OCI-LY7 (cell line): ENCODE data around the gene TMEM167B. TPM values are rescaled to one million over a fixed set of nuclear protein-coding genes. Genes with fewer than 3 reads are reported as not detected.

ENCODE experiments used
- BruUV-seq: library from RNA; stranded (reverse); fragments of 400-500 nt; replicated peaks from 2 replicates; lab custom pipeline; 2021; lab: Mats Ljungman, UMichigan
- CTCF ChIA-PET: fragments of 300-600 bp; sonication (Branson Sonifier 250); formaldehyde crosslinking; loops from one replicate; lab custom pipeline; 2022; ENCODE audit warnings: antibody characterized with exemption; ENCODE audit not compliant: unreplicated experiment; lab: Charles Lee
- POLR2A ChIA-PET: fragments of 300-600 bp; sonication (Branson Sonifier 250); formaldehyde crosslinking; loops from one replicate; lab custom pipeline; 2022; ENCODE audit warnings: antibody characterized with exemption; lab: Charles Lee
- DNase-seq: peaks from one replicate; pipeline ENCODE4 v3.0.0-alpha.2; 2015; ENCODE audit warnings: low spot score
- H2AFZ ChIP-seq: fragments of 200-600 bp; sonication (generic), shearing (Covaris generic); 2 replicates; pipeline ENCODE4 v1.6.1; 2014; ENCODE audit warnings: mild to moderate bottlenecking, antibody characterized with exemption, low read length, moderate library complexity
- H3K27ac ChIP-seq: fragments of 200-600 bp; sonication (generic); 2 replicates; pipeline ENCODE4 v1.5.1; 2014; ENCODE audit warnings: mixed run types, low read depth, mild to moderate bottlenecking, moderate library complexity, low read length, inconsistent platforms; ENCODE audit not compliant: poor library complexity, severe bottlenecking
- H3K36me3 ChIP-seq: fragments of 200-600 bp; sonication (generic); 2 replicates; pipeline ENCODE4 v1.6.1; 2014; ENCODE audit warnings: mild to moderate bottlenecking, antibody characterized with exemption, low read length, moderate library complexity, mixed read lengths; ENCODE audit not compliant: insufficient read depth
- H3K4me1 ChIP-seq: fragments of 200-600 bp; sonication (generic); 2 replicates; pipeline ENCODE4 v1.5.1; 2014; ENCODE audit warnings: mild to moderate bottlenecking, low read length; ENCODE audit not compliant: insufficient read depth, poor library complexity, severe bottlenecking
- H3K4me2 ChIP-seq: fragments of 200-600 bp; sonication (generic); 2 replicates; pipeline ENCODE4 v1.6.1; 2014; ENCODE audit warnings: mild to moderate bottlenecking, low read length
- H3K4me3 ChIP-seq: fragments of 200-600 bp; sonication (generic); 2 replicates; pipeline ENCODE4 v1.5.1; 2014; ENCODE audit warnings: mild to moderate bottlenecking, low read depth, low read length; ENCODE audit not compliant: poor library complexity, severe bottlenecking
- H3K79me2 ChIP-seq: fragments of 200-600 bp; sonication (generic); 2 replicates; pipeline ENCODE4 v1.6.1; 2016; ENCODE audit warnings: low read depth, mild to moderate bottlenecking, low read length, moderate library complexity, mixed read lengths; ENCODE audit not compliant: insufficient read depth
- H3K9me2 ChIP-seq: fragments of 200-600 bp; sonication (generic); 2 replicates; pipeline ENCODE4 v1.6.1; 2016; ENCODE audit warnings: mild to moderate bottlenecking, low read length, mixed read lengths; ENCODE audit not compliant: insufficient read depth
- H3K9me3 ChIP-seq: fragments of 200-600 bp; sonication (generic); 2 replicates; pipeline ENCODE4 v1.6.1; 2014; ENCODE audit warnings: mild to moderate bottlenecking, mixed run types, low read length, mixed read lengths
- H4K20me1 ChIP-seq: fragments of 200-600 bp; sonication (generic); 2 replicates; pipeline ENCODE4 v1.6.1; 2014; ENCODE audit warnings: mild to moderate bottlenecking, antibody characterized with exemption, low read length, moderate library complexity, mixed read lengths; ENCODE audit not compliant: insufficient read depth
- EZH2phosphoT487 ChIP-seq: fragments of 200-600 bp; sonication (generic); IDR thresholded peaks from 2 replicates; pipeline ENCODE4 v1.6.1; 2018; ENCODE audit warnings: low read depth, borderline replicate concordance, mild to moderate bottlenecking, mixed run types, antibody characterized with exemption, low read length, moderate library complexity, mixed read lengths
- intact Hi-C: fragments of 100-400 bp; cut with micrococcal nuclease; formaldehyde crosslinking; loops from one replicate; pipeline ENCODE4 v1.10.0; 2022; ENCODE audit not compliant: unreplicated experiment
- total RNA-seq, 2 experiments: library from RNA; depleted of rRNA in 1 of 2; stranded (reverse); fragments of >200 nt in 1 of 2; shearing (Covaris generic) in 1 of 2; gene quantifications; 2 replicates each; pipeline ENCODE4 v1.2.3, GENCODE V29; 2014 to 2022
- TF ChIP-seq, protein P1 (sequence below): fragments of 200-600 bp; sonication (generic); conservative IDR thresholded peaks from 2 replicates; pipeline ENCODE4 v1.5.1; 2014; ENCODE audit warnings: mild to moderate bottlenecking, antibody characterized with exemption, low read length, moderate library complexity, mixed read lengths

TMEM167B gene
- total RNA-seq, 2 experiments from 2014 or later = 12.3 to 21.2 TPM

DNA sequence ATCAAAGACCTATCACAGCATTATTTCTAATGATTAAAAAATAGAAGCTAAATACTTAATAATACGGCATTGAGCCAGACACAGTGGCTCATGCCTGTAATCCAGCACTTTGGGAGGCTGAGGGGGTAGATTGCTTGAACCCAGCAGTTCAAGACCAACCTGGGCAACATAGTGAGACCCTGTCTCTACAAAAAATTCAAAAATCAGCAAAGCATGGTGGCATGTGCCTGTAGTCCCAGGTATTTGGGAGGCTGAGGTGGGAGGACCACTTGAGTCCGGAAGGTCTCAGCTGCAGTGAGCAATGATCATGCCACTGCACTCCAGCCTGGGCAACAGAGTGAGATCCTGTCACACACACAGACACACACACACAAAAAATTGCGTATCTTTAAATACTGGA is 25.4 kb upstream of the TMEM167B start:
- H3K79me2 ChIP-seq = peaks cover 6% of the 10 kb centered on the region; the same call in 1 of the 2 replicates
- ChIA-PET POLR2A (interaction anchor here (0.7 to 1.7 kb wide), 3 partner anchors 11 to 653 kb away, joined by 4 to 5 read pairs (median 5); partner anchors contain the start of gene TMEM167B), CTCF (no interaction called here)
- H3K9me3 ChIP-seq = no peaks in the 10 kb centered on the region
- peaks cover 45% of the 10 kb centered on the region for H3K36me3 ChIP-seq
- DNase-seq = no peak
- intact Hi-C loops = no loop called here
- no peaks in the 10 kb centered on the region for H4K20me1 ChIP-seq
- no peak overlapping the region for H2AFZ ChIP-seq
- no peak overlapping the region for H3K27ac ChIP-seq
- TF ChIP-seq, protein P1, sequence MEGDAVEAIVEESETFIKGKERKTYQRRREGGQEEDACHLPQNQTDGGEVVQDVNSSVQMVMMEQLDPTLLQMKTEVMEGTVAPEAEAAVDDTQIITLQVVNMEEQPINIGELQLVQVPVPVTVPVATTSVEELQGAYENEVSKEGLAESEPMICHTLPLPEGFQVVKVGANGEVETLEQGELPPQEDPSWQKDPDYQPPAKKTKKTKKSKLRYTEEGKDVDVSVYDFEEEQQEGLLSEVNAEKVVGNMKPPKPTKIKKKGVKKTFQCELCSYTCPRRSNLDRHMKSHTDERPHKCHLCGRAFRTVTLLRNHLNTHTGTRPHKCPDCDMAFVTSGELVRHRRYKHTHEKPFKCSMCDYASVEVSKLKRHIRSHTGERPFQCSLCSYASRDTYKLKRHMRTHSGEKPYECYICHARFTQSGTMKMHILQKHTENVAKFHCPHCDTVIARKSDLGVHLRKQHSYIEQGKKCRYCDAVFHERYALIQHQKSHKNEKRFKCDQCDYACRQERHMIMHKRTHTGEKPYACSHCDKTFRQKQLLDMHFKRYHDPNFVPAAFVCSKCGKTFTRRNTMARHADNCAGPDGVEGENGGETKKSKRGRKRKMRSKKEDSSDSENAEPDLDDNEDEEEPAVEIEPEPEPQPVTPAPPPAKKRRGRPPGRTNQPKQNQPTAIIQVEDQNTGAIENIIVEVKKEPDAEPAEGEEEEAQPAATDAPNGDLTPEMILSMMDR = no peak
- TF ChIP-seq EZH2phosphoT487 = no peak
- H3K4me2 ChIP-seq = no peak overlapping the region
- no peaks in the 10 kb centered on the region for H3K4me1 ChIP-seq
- no peaks in the 10 kb centered on the region for H3K9me2 ChIP-seq
- no peak overlapping the region for H3K4me3 ChIP-seq
- no TSS peak for BruUV-seq

DNA sequence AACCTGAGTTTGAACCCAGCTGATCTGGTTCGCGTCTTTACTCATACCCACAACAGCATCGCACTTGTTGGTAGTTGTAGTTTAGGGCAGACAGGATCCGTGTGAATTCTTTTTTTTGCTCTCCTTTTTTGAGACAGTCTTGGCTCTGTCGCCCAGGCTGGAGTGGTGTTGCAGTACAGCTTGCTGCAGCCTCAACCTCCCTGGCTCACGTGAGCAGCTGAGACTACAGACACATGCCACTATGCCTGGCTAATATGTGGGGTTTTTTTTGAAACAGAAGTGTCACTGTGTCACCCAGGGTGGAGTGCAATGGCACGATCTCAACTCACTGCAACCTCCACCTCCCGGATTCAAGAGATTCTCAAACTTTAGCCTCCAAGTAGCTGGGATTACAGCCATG is 22.7 kb upstream of the TMEM167B start:
- POLR2A ChIA-PET = interaction anchor here (0.6 to 1.4 kb wide), 4 partner anchors 8 to 1936 kb away, joined by 3 to 11 read pairs (median 4); partner anchors contain the start of genes TAF13 and WDR47
- BruUV-seq = no TSS peak
- Histone ChIP-seq H2AFZ (no peak overlapping the region), H3K9me2 (no peaks in the 10 kb centered on the region), H3K4me3 (no peak overlapping the region), H3K4me2 (no peak overlapping the region), H4K20me1 (no peaks in the 10 kb centered on the region), H3K79me2 (peaks cover 6% of the 10 kb centered on the region; the same call in 1 of the 2 replicates), H3K9me3 (no peaks in the 10 kb centered on the region), H3K27ac (no peak overlapping the region), H3K4me1 (no peaks in the 10 kb centered on the region), H3K36me3 (peaks cover 45% of the 10 kb centered on the region)
- no peak for TF ChIP-seq EZH2phosphoT487
- TF ChIP-seq, protein P1 = no peak
- CTCF ChIA-PET = interaction anchor here (0.6 kb wide), 1 partner anchor 69 kb away, joined by 3 read pairs; no protein-coding TSS in a partner anchor
- intact Hi-C loops = no loop called here
- no peak for DNase-seq

DNA sequence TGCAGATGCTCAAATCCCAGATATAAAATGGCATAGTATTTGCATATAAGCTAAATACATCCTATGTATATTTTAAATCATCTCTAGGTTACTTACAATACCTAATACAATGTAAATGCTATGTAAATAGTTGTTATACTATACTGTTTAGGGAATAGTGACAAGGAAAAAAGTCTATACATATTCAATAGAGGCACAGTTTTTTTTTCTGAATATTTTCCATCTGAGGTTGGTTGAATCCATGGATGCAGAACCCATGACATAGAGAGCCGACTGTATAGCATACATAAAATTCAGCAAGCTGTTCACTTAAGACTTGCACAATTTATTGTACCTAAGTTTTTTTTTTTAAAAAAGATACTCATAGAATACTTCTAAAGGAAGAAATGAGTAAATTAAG is 21.3 kb upstream of the TMEM167B start:
- BruUV-seq = no TSS peak
- no peak overlapping the region for H2AFZ ChIP-seq
- no peak overlapping the region for H3K4me3 ChIP-seq
- TF ChIP-seq, protein P1 = no peak
- no peak for TF ChIP-seq EZH2phosphoT487
- DNase-seq = no peak
- H3K9me2 ChIP-seq = no peaks in the 10 kb centered on the region
- POLR2A ChIA-PET = interaction anchor here (0.6 to 1.2 kb wide), 2 partner anchors 30 to 31 kb away, joined by 3 to 4 read pairs; no protein-coding TSS in a partner anchor
- intact Hi-C loops = no loop called here
- H3K4me1 ChIP-seq = no peaks in the 10 kb centered on the region
- H4K20me1 ChIP-seq = no peaks in the 10 kb centered on the region
- H3K79me2 ChIP-seq = peaks cover 6% of the 10 kb centered on the region; the same call in 1 of the 2 replicates
- peaks cover 44% of the 10 kb centered on the region for H3K36me3 ChIP-seq
- H3K27ac ChIP-seq = no peak overlapping the region
- H3K9me3 ChIP-seq = no peaks in the 10 kb centered on the region
- no peak overlapping the region for H3K4me2 ChIP-seq
- CTCF ChIA-PET = no interaction called here
